NOMO-1 treated with dmso at 0.1 percent for 144 hours (cell line): ENCODE data around the gene MIB1.
"Not testable (repeated sequence)": the region's sequence is repeated elsewhere in the genome, so short reads cannot be mapped to it uniquely, and the experiment has no call there.

Experiments
- DNase-seq: peaks from one replicate; lab custom pipeline; 2025; ENCODE audit not compliant: unreplicated experiment; lab: John Stamatoyannopoulos, UW

The MIB1 gene

DNA sequence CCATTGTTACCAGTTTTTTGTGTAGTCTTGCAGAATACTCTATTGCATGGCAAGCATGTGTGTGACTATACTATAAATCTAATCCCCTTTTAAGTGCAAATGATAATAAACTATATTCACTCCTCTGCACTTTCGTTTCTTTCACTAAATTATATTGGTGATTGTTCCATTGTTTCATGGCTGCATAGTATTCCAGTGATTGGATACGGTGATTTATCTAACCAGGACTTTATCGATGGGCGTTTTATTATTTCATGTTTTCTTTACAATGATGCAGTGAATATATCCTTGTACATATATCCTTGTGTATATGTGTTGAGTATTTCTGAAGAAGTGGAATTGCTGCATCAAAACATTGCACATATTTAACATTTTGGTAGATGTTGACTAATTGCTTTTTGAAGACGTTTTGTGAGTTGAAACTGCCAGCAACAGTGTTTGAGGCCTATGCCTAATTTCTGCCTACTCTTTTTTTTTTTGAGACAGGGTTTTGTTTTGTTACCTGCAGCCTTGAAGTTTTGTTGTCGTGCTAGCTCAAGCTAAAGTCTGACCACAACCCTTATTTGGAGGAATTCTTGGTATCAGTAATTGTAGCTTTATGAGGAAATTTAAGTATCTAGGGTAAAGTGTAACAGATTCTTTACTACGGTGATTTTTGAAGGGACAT is 2.7 kb downstream of the MIB1 start:
- DNase-seq = no peak

DNA sequence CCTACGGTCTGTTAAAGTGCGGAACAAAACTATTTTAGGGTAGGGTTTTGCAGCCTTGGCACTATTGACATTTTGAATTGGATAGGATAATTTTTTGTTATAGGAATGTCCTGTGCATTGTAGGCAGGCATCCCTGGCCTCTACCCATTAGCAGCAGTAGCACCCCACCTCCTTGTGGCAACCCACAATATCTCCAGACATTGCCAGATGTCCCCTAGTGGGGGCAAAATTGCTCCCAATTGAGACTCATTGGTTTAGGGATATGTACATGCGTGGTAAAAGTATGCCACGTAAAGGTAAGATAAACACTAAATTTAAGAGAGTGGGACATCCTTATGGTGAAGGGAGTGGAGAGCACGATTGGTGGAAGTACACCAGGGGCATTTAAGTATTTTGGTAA is 4.6 kb downstream of the MIB1 start:
- no peak for DNase-seq

GRCh38 chr18:21747268-21747667 is 6.7 kb downstream of the MIB1 start:
- DNase-seq = no peak

GRCh38 chr18:21747764-21748693 is 7.4 kb downstream of the MIB1 start:
- no peak for DNase-seq

DNA sequence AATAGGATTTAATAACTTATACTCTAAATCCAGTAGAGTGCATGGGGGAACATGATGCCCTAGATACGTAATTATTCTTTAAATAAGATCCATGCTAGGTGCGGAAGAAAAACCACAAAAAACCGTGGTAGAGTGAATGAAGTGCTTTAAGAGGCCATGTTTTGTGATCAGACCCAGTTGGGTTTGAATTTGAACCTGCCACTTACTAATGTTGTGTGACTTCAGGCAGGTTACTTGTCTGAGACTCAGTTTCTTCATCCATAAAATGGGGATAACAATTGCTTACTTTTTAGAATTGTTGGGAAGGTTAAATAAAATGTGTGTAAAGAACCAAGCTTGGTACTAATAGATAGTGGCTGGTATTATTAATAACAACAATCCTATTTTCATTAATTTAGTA is 17.2 kb downstream of the MIB1 start:
- DNase-seq = no peak

GRCh38 chr18:21759836-21760235 is 19.2 kb downstream of the MIB1 start:
- DNase-seq = no peak

DNA sequence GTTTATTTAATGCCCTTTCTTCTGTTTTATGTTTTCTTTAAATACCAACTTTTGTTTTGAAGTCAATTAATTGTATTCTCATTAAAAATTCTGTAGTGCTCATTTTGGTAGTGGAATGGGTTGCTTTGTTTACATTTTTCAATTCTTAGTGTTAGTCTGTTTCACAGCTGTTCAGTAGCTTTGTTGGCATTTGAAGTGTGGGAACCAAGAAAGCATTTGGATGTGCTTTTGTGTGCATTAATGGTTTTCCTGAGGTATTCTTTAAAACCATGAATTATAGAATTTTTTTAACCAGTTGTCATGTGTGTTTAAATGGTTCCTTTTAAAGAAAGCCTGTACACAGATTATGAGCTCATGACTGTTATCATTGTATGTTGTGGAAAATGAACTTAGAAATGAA is 19.7 kb downstream of the MIB1 start:
- no peak for DNase-seq

- no peak for DNase-seq
These were observed 21.0 kb downstream of the MIB1 start for GRCh38 chr18:21761471-21762115.

- no peak for DNase-seq
These were observed 21.7 kb downstream of the MIB1 start for GRCh38 chr18:21762181-21762772.

DNA sequence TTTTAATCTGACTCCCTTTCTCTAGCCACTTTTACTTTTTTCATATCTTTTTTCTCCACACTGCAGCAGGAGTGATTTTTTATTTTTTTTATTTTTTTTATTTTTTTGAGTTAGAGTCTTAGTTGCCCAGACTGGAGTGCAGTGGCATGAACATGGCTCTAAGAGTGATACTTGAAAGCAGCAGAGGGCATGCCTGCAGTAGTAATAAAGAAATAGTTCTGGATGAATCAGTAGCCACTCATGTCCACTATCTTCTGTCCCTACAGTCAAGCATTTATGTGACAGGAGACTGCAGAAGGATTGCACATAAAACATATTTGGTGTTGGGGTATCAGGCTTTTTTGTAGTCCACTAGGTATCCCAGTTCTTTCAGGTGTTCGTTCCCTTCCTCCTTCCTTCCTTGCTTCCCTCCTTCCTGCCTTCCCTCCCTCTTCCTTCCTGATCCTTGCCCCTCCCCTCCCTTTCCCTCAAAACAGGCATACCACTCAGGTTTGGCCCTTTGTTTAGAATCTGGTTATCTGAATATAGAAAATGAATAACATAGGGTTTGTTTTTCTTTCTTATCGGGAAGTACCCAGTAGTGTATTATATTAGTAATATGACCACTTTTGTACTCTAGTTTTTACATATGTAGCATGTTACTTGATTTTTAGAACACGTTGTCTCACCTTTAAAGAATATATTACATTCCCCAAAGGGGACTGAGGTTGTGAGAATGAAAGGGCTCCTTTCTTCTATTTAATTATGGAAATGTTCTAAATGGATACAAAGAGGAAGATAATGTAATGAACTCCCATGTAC is 23.5 kb downstream of the MIB1 start:
- no peak for DNase-seq

GRCh38 chr18:21769206-21769605 is 28.6 kb downstream of the MIB1 start:
- no peak for DNase-seq

- DNase-seq = no peak
These were observed 34.1 kb downstream of the MIB1 start for GRCh38 chr18:21774722-21775121.

DNA sequence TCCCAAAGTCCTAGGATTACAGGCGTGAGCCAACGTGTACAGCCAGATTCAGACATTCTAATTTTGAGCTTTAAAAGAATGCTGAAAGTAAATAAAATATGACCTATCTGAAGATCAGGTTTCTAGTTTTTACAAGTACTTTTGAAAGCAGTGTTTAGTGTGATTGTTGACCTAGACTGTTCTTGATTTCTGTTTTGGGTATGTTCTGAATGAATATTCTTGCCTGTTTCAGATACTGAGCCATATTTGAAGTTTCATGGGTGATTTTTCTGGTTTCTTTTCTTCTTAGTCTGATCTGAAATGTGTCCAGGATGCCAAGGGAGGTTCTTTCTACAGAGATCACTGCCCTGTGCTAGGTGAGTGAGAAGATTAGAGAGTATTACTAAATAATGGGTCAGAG is 37.2 kb downstream of the MIB1 start:
- DNase-seq = no peak

- no peak for DNase-seq
These were observed 45.9 kb downstream of the MIB1 start for GRCh38 chr18:21786526-21786925.

GRCh38 chr18:21796089-21796488 is 55.5 kb downstream of the MIB1 start:
- not testable (repeated sequence) for DNase-seq

GRCh38 chr18:21798126-21798525 is 57.5 kb downstream of the MIB1 start:
- no peak for DNase-seq

- no peak for DNase-seq
These were observed 59.1 kb downstream of the MIB1 start for GRCh38 chr18:21799721-21800120.

- peak; percentile 31 for DNase-seq
These were observed 62.9 kb downstream of the MIB1 start for GRCh38 chr18:21803495-21803894.

- no peak for DNase-seq
These were observed 65.3 kb downstream of the MIB1 start for GRCh38 chr18:21805771-21806366.

GRCh38 chr18:21808185-21808584 is 67.6 kb downstream of the MIB1 start:
- no peak for DNase-seq
